ENCODE measurements around the gene CDS2. TPM values are rescaled to one million over a fixed set of nuclear protein-coding genes. Genes with fewer than 3 reads are reported as not detected.

Gene CDS2
- total and polyA plus RNA-seq, 2 of the 13 experiments (the other 11 are each of a cell fraction or from before 2014, with no cell fraction given), result 81.3 to 153 TPM

DNA sequence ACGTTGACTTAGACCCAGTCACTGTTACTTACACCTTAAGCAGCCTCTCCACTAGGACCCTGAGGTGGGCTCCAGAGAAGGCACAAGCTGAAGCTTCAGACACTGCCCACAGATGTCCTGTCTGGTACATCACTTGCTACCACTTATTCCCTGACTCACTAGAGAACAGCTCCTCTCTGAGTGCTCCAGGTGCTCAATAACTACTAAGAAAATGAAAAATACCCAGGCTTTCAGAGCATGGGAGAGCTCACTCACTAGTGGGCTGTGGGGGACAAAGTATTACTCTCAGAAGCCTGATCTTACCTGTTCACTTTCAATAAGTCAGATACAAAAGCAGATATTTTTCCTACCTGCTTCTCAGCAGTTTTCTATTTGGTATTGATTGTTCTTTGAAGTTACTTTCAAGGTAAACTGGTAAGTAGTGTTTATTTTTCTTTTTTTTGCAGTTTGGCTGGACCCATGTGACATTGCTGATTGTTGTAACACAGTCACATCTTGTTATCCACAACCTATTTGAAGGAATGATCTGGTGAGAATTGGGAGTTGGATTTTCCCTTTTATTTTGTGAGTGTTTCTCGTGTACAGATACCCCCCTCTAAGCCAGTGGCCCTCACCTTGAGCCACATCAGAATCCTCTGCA, 55.9 kb downstream of the CDS2 start (continued):
- no peak for TF ChIP-seq AKNA (CRISPR knock-in tag; IDR thresholded peaks at IDR 0.05; ENCODE audit: borderline replicate concordance)
- no peak for TF ChIP-seq CBX5 (CRISPR knock-in tag; IDR thresholded peaks at IDR 0.05; ENCODE audit: borderline replicate concordance)
- TF ChIP-seq ZNF263 (CRISPR knock-in tag; IDR thresholded peaks at IDR 0.05), result peak; percentile 75; the same call in 1 of the 2 replicates
- no peak for TF ChIP-seq MAF1 (CRISPR knock-in tag; IDR thresholded peaks at IDR 0.05; ENCODE audit: borderline replicate concordance)
- no peak for TF ChIP-seq ATF7-NPFF (CRISPR knock-in tag; IDR thresholded peaks at IDR 0.05; ENCODE audit: low read depth)
- TF ChIP-seq EZH2 (conservative IDR thresholded peaks at IDR 0.05; ENCODE audit: low read depth, low read length), result no peak
- TF ChIP-seq, protein P1, sequence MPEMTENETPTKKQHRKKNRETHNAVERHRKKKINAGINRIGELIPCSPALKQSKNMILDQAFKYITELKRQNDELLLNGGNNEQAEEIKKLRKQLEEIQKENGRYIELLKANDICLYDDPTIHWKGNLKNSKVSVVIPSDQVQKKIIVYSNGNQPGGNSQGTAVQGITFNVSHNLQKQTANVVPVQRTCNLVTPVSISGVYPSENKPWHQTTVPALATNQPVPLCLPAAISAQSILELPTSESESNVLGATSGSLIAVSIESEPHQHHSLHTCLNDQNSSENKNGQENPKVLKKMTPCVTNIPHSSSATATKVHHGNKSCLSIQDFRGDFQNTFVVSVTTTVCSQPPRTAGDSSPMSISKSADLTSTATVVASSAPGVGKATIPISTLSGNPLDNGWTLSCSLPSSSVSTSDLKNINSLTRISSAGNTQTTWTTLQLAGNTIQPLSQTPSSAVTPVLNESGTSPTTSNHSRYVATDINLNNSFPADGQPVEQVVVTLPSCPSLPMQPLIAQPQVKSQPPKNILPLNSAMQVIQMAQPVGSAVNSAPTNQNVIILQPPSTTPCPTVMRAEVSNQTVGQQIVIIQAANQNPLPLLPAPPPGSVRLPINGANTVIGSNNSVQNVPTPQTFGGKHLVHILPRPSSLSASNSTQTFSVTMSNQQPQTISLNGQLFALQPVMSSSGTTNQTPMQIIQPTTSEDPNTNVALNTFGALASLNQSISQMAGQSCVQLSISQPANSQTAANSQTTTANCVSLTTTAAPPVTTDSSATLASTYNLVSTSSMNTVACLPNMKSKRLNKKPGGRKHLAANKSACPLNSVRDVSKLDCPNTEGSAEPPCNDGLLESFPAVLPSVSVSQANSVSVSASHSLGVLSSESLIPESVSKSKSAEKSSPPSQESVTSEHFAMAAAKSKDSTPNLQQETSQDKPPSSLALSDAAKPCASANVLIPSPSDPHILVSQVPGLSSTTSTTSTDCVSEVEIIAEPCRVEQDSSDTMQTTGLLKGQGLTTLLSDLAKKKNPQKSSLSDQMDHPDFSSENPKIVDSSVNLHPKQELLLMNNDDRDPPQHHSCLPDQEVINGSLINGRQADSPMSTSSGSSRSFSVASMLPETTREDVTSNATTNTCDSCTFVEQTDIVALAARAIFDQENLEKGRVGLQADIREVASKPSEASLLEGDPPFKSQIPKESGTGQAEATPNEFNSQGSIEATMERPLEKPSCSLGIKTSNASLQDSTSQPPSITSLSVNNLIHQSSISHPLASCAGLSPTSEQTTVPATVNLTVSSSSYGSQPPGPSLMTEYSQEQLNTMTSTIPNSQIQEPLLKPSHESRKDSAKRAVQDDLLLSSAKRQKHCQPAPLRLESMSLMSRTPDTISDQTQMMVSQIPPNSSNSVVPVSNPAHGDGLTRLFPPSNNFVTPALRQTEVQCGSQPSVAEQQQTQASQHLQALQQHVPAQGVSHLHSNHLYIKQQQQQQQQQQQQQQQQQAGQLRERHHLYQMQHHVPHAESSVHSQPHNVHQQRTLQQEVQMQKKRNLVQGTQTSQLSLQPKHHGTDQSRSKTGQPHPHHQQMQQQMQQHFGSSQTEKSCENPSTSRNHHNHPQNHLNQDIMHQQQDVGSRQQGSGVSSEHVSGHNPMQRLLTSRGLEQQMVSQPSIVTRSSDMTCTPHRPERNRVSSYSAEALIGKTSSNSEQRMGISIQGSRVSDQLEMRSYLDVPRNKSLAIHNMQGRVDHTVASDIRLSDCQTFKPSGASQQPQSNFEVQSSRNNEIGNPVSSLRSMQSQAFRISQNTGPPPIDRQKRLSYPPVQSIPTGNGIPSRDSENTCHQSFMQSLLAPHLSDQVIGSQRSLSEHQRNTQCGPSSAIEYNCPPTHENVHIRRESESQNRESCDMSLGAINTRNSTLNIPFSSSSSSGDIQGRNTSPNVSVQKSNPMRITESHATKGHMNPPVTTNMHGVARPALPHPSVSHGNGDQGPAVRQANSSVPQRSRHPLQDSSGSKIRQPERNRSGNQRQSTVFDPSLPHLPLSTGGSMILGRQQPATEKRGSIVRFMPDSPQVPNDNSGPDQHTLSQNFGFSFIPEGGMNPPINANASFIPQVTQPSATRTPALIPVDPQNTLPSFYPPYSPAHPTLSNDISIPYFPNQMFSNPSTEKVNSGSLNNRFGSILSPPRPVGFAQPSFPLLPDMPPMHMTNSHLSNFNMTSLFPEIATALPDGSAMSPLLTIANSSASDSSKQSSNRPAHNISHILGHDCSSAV (CRISPR knock-in tag; IDR thresholded peaks at IDR 0.05; ENCODE audit: borderline replicate concordance), result no peak
- TF ChIP-seq TFE3 (CRISPR knock-in tag; IDR thresholded peaks at IDR 0.05), result 0 out of 2 replicates have a peak, but pooled peaks have one; percentile 23
- no peak for TF ChIP-seq SSRP1 (CRISPR knock-in tag; IDR thresholded peaks at IDR 0.05)
- TF ChIP-seq MIER2 (CRISPR knock-in tag; IDR thresholded peaks at IDR 0.05), result no peak
- TF ChIP-seq, protein P2, sequence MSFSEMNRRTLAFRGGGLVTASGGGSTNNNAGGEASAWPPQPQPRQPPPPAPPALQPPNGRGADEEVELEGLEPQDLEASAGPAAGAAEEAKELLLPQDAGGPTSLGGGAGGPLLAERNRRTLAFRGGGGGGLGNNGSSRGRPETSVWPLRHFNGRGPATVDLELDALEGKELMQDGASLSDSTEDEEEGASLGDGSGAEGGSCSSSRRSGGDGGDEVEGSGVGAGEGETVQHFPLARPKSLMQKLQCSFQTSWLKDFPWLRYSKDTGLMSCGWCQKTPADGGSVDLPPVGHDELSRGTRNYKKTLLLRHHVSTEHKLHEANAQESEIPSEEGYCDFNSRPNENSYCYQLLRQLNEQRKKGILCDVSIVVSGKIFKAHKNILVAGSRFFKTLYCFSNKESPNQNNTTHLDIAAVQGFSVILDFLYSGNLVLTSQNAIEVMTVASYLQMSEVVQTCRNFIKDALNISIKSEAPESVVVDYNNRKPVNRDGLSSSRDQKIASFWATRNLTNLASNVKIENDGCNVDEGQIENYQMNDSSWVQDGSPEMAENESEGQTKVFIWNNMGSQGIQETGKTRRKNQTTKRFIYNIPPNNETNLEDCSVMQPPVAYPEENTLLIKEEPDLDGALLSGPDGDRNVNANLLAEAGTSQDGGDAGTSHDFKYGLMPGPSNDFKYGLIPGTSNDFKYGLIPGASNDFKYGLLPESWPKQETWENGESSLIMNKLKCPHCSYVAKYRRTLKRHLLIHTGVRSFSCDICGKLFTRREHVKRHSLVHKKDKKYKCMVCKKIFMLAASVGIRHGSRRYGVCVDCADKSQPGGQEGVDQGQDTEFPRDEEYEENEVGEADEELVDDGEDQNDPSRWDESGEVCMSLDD (CRISPR knock-in tag; IDR thresholded peaks at IDR 0.05; ENCODE audit: borderline replicate concordance), result no peak

Measured in HepG2 (cell line).